GM12892 (cell line): ENCODE data around the gene HSFX3.
"Not testable (repeated sequence)": the region's sequence is repeated elsewhere in the genome, so short reads cannot be mapped to it uniquely, and the experiment has no call there.

ENCODE experiments used
- POLR2A ChIP-seq: IDR thresholded peaks from 2 replicates; pipeline ENCODE4 v1.6.1; 2011; ENCODE audit warnings: low read depth, low read length, control low read depth
- POLR2AphosphoS5 ChIP-seq: IDR thresholded peaks from 2 replicates; pipeline ENCODE4 v1.6.1; 2011; ENCODE audit warnings: low read depth, low read length, control low read depth
- TAF1 ChIP-seq: IDR thresholded peaks from 2 replicates; pipeline ENCODE4 v1.6.1; 2011; ENCODE audit warnings: low read depth, mild to moderate bottlenecking, control low read depth, low read length, borderline replicate concordance

DNA sequence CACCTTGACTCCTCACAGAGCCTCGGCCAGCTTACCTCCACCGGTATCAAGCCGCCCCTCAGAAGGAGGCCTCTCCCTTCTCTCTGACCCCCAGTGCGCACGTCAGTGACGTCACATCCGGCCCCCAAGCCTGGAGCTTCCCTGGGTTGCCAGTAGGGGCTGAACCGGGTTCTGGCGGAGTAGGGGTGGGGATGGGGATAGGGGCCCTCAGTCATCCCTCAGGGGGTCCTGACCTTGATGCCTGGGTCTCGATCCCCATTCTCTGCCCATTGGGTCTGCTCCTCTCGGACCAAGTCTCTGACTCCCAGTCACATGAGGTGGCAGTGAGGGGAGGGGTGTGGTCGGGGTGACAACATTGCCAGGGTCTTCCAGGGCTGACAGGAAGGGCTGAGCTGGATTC, 37.6 kb upstream of the HSFX3 start, which contains the start of gene MAGEA9B:
- TF ChIP-seq POLR2A, POLR2AphosphoS5, TAF1: not testable (repeated sequence)
